ENCODE data around the gene TMEM238L. TPM values are rescaled to one million over a fixed set of nuclear protein-coding genes. Genes with fewer than 3 reads are reported as not detected.

TMEM238L gene
- total and polyA plus RNA-seq, 2 experiments from 2014 or later: not detected

GRCh38 chr17:10805911-10806310 is 2.0 kb upstream of the TMEM238L start (continued):
- TF ChIP-seq CTCF (conservative IDR thresholded peaks at IDR 0.05; ENCODE audit: low read depth in 2 of 2) (no peak), EZH2 (IDR thresholded peaks at IDR 0.05; ENCODE audit: low read depth, unreplicated experiment) (no peak)

- ATAC-seq (no peak), DNase-seq (ENCODE audit: low spot score) (no peak)
- no peak overlapping the region for H3K27ac ChIP-seq (ENCODE audit: low read depth)
- H3K27ac Mint-ChIP-seq: no peak overlapping the region
- H3K4me3 ChIP-seq: no peak overlapping the region
- no peaks in the 10 kb centered on the region for H3K27me3 ChIP-seq (ENCODE audit: insufficient read depth)
- H3K79me2 ChIP-seq (replicated peaks; ENCODE audit: insufficient read depth): no peaks in the 10 kb centered on the region
- H2AFZ ChIP-seq: peak overlapping the region; percentile 80
- no peaks in the 10 kb centered on the region for H3K9me2 ChIP-seq (ENCODE audit: insufficient read depth)
- H3K4me3 Mint-ChIP-seq: no peak overlapping the region
- H3K4me1 ChIP-seq (ENCODE audit: insufficient read depth): no peaks in the 10 kb centered on the region
- no peaks in the 10 kb centered on the region for H3F3A ChIP-seq (replicated peaks; ENCODE audit: low read depth)
- H3K4me2 ChIP-seq: no peak overlapping the region
- peaks cover 3% of the 10 kb centered on the region for H3K27me3 Mint-ChIP-seq (ENCODE audit: insufficient read depth, low read depth, poor library complexity)
- no peaks in the 10 kb centered on the region; the same call in 2 of the 3 replicates for H3K9me3 Mint-ChIP-seq
- no peaks in the 10 kb centered on the region for H4K20me1 ChIP-seq (replicated peaks; ENCODE audit: insufficient read depth)
- H3K36me3 Mint-ChIP-seq (ENCODE audit: low read depth): no peaks in the 10 kb centered on the region; the same call in 2 of the 3 replicates
- peaks cover 7% of the 10 kb centered on the region; the same call in 2 of the 3 replicates for H3K4me1 Mint-ChIP-seq
- no peaks in the 10 kb centered on the region for H3K36me3 ChIP-seq (ENCODE audit: insufficient read depth)
- TF ChIP-seq POLR2AphosphoS5 (IDR thresholded peaks at IDR 0.05; ENCODE audit: low read depth) (no peak), EZH2 (IDR thresholded peaks at IDR 0.05; ENCODE audit: low read depth, unreplicated experiment) (no peak), ZNF114 (CRISPR knock-in tag; IDR thresholded peaks at IDR 0.05) (no peak), JUNB (IDR thresholded peaks at IDR 0.05; ENCODE audit: unreplicated experiment) (no peak), REST (IDR thresholded peaks at IDR 0.05; ENCODE audit: unreplicated experiment) (no peak), ZNF462 (CRISPR knock-in tag; IDR thresholded peaks at IDR 0.05) (no peak), ETS1 (IDR thresholded peaks at IDR 0.05) (no peak), CREB1 (CRISPR knock-in tag; IDR thresholded peaks at IDR 0.05; ENCODE audit: low read depth) (no peak), CTCF (conservative IDR thresholded peaks at IDR 0.05; ENCODE audit: low read depth in 2 of 2) (no peak), EZH2phosphoT487 (IDR thresholded peaks at IDR 0.05; ENCODE audit: unreplicated experiment) (no peak)
These were observed 647 bp upstream of the TMEM238L start for GRCh38 chr17:10804546-10804945.

Data from GM23338 (cell line).